ENCODE data around the gene GC. TPM values are rescaled to one million over a fixed set of nuclear protein-coding genes. Genes with fewer than 3 reads are reported as not detected.

GC gene
- total RNA-seq, 2 donors from 2014 or later = 0.69 TPM; not detected in 1

DNA sequence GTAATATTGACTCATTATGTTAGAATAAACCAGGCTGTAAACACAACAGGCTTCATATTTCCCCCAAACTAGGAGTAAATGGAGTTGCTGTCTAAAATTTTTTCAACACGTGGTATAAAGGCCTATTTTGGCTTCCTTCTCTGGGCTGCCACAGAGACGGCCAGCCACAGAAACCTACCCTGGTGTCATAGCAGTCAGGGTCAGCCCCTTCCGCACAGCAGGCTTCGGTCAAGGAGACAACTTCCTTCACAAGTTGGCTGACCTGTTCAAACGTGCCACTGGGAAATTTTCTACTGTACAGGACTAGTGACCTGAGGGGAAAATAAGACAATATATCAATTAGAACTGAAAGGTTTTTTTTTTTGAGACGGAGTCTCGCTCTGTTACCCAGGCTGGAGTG lies 15.8 kb downstream of the GC start:
- no peaks in the 10 kb centered on the region for H3K9me3 ChIP-seq (ENCODE audit: control insufficient read depth, low read length)
- TF ChIP-seq, protein P1, sequence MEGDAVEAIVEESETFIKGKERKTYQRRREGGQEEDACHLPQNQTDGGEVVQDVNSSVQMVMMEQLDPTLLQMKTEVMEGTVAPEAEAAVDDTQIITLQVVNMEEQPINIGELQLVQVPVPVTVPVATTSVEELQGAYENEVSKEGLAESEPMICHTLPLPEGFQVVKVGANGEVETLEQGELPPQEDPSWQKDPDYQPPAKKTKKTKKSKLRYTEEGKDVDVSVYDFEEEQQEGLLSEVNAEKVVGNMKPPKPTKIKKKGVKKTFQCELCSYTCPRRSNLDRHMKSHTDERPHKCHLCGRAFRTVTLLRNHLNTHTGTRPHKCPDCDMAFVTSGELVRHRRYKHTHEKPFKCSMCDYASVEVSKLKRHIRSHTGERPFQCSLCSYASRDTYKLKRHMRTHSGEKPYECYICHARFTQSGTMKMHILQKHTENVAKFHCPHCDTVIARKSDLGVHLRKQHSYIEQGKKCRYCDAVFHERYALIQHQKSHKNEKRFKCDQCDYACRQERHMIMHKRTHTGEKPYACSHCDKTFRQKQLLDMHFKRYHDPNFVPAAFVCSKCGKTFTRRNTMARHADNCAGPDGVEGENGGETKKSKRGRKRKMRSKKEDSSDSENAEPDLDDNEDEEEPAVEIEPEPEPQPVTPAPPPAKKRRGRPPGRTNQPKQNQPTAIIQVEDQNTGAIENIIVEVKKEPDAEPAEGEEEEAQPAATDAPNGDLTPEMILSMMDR (conservative IDR thresholded peaks at IDR 0.05) = no peak
- Mint-ChIP-seq H3K9me3 (no peaks in the 10 kb centered on the region), H3K27me3 (ENCODE audit: insufficient read depth) (no peaks in the 10 kb centered on the region), H3K36me3 (ENCODE audit: low read depth) (no peaks in the 10 kb centered on the region), H3K4me3 (no peak overlapping the region), H3K4me1 (peaks cover 2% of the 10 kb centered on the region), H3K27ac (no peak overlapping the region)
- 92 to 96% methylated on average over 4 to 7 of the region's 7 CpGs for WGBS, 2 experiments (ENCODE audit: insufficient coverage in 1 of 2, insufficient read length in 1 of 2)
- H3K4me1 ChIP-seq (ENCODE audit: control insufficient read depth, insufficient read depth, low read length) = no peaks in the 10 kb centered on the region
- no peak for DNase-seq
- no peak overlapping the region for H3K9ac ChIP-seq (ENCODE audit: extremely low read depth, low read length, poor library complexity, severe bottlenecking)
- no peak overlapping the region for H3K27ac ChIP-seq (ENCODE audit: low read depth, low read length)
- no peaks in the 10 kb centered on the region for H3K27me3 ChIP-seq (ENCODE audit: control insufficient read depth, insufficient read depth, low read length, poor library complexity, severe bottlenecking)
- no peaks in the 10 kb centered on the region for H3K36me3 ChIP-seq (ENCODE audit: control insufficient read depth, insufficient read depth, low read length)
- no peak overlapping the region for H3K4me3 ChIP-seq (ENCODE audit: low read length)

DNA sequence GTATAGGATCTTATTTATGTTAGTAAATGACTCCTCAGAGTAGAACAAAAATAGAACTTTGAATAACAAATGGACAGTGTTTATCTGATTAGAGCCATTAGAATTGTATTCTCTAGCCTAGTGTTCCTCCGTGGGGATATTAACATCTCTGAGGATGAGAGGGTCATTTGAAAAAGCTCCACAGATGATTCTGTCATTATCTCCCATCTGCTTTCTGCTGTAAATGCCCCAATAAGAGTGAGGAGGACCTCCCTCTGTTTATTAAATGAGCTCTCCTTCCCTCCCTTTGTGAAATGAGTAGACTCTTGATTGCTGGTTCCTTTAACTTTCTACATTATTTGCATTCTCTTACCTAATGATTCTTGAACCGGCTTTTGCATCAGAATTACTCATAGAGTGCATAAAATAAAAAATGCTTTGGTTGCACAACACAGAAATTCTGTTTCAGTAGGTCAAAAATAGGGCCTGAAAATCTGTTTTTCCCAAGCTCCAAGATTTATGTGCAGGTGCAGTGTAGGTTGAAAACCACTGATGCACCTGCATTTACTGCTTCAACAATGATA lies 18.0 kb downstream of the GC start:
- Histone ChIP-seq H3K9ac (ENCODE audit: extremely low read depth, low read length, poor library complexity, severe bottlenecking) (no peak overlapping the region), H3K27me3 (ENCODE audit: control insufficient read depth, insufficient read depth, low read length, poor library complexity, severe bottlenecking) (no peaks in the 10 kb centered on the region), H3K27ac (ENCODE audit: low read depth, low read length) (no peak overlapping the region), H3K36me3 (ENCODE audit: control insufficient read depth, insufficient read depth, low read length) (no peaks in the 10 kb centered on the region), H3K9me3 (ENCODE audit: control insufficient read depth, low read length) (no peaks in the 10 kb centered on the region), H3K4me1 (ENCODE audit: control insufficient read depth, insufficient read depth, low read length) (no peaks in the 10 kb centered on the region), H3K4me3 (ENCODE audit: low read length) (no peak overlapping the region)
- DNase-seq = no peak
- H3K9me3 Mint-ChIP-seq = peaks cover 16% of the 10 kb centered on the region
- TF ChIP-seq, protein P1 (conservative IDR thresholded peaks at IDR 0.05) = no peak
- peaks cover 2% of the 10 kb centered on the region for H3K4me1 Mint-ChIP-seq
- no peak overlapping the region for H3K27ac Mint-ChIP-seq
- H3K4me3 Mint-ChIP-seq = no peak overlapping the region
- peaks cover 15% of the 10 kb centered on the region for H3K36me3 Mint-ChIP-seq (ENCODE audit: low read depth)
- WGBS, 2 experiments (ENCODE audit: insufficient coverage in 1 of 2, insufficient read length in 1 of 2) = 36 to 60% methylated on average over 1 to 2 of the region's 2 CpGs
- no peaks in the 10 kb centered on the region for H3K27me3 Mint-ChIP-seq (ENCODE audit: insufficient read depth)

DNA sequence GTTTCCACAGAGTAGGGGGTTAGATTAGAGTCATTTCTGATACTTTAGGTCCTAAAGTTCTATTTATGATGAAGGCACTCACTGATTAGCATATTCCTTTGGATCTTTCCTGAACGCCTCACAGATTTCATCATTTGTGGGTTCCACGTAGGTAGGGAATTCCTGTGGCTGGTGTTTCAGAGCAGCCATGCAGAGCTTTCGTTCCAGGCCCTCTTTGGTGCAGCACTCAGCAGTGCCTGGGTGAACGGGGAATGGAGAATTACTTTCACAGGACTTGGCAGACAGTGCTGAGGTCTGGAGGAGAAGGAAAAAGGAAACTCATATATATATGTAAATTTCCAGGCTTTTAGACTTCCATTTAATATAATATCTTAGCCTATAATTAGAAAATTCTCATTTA lies 18.5 kb downstream of the GC start:
- no peak for DNase-seq
- Mint-ChIP-seq H3K27ac (peak overlapping the region; percentile 74), H3K4me1 (peaks cover 2% of the 10 kb centered on the region), H3K27me3 (ENCODE audit: insufficient read depth) (no peaks in the 10 kb centered on the region), H3K4me3 (no peak overlapping the region), H3K9me3 (peaks cover 21% of the 10 kb centered on the region), H3K36me3 (ENCODE audit: low read depth) (peaks cover 20% of the 10 kb centered on the region)
- no peaks in the 10 kb centered on the region for H3K9me3 ChIP-seq (ENCODE audit: control insufficient read depth, low read length)
- 75 to 80% methylated on average over 1 to 4 of the region's 4 CpGs for WGBS, 2 experiments (ENCODE audit: insufficient coverage in 1 of 2, insufficient read length in 1 of 2)
- TF ChIP-seq, protein P1 (conservative IDR thresholded peaks at IDR 0.05) = no peak
- H3K9ac ChIP-seq (ENCODE audit: extremely low read depth, low read length, poor library complexity, severe bottlenecking) = no peak overlapping the region
- H3K27me3 ChIP-seq (ENCODE audit: control insufficient read depth, insufficient read depth, low read length, poor library complexity, severe bottlenecking) = no peaks in the 10 kb centered on the region
- no peaks in the 10 kb centered on the region for H3K36me3 ChIP-seq (ENCODE audit: control insufficient read depth, insufficient read depth, low read length)
- no peak overlapping the region for H3K27ac ChIP-seq (ENCODE audit: low read depth, low read length)
- H3K4me3 ChIP-seq (ENCODE audit: low read length) = no peak overlapping the region
- H3K4me1 ChIP-seq (ENCODE audit: control insufficient read depth, insufficient read depth, low read length) = no peaks in the 10 kb centered on the region
